Thyroid gland (tissue), 4 donors: Measurements from ENCODE around the gene PRDM4.

Experiments used
- POLR2A ChIP-seq, 2 donors: fragments of 450-650 bp; IDR thresholded peaks; one replicate each; pipeline ENCODE4 v1.6.1; 2017; ENCODE audit warnings: antibody characterized with exemption in 2 of 2, mild to moderate bottlenecking in 2 of 2, moderate library complexity in 1 of 2
- TF ChIP-seq, protein P1 (sequence below), 6 experiments: fragments of 200-600 bp in 3 of 6; fragments of 450-650 bp in 3 of 6; sonication (generic) in 3 of 6; IDR thresholded peaks; one replicate each; pipeline ENCODE4 v1.5.1; 2016 to 2019; ENCODE audit warnings: antibody characterized with exemption in 6 of 6, mild to moderate bottlenecking in 2 of 6, inconsistent platforms in 1 of 6, moderate library complexity in 1 of 6

- TF ChIP-seq, protein P1, sequence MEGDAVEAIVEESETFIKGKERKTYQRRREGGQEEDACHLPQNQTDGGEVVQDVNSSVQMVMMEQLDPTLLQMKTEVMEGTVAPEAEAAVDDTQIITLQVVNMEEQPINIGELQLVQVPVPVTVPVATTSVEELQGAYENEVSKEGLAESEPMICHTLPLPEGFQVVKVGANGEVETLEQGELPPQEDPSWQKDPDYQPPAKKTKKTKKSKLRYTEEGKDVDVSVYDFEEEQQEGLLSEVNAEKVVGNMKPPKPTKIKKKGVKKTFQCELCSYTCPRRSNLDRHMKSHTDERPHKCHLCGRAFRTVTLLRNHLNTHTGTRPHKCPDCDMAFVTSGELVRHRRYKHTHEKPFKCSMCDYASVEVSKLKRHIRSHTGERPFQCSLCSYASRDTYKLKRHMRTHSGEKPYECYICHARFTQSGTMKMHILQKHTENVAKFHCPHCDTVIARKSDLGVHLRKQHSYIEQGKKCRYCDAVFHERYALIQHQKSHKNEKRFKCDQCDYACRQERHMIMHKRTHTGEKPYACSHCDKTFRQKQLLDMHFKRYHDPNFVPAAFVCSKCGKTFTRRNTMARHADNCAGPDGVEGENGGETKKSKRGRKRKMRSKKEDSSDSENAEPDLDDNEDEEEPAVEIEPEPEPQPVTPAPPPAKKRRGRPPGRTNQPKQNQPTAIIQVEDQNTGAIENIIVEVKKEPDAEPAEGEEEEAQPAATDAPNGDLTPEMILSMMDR (IDR thresholded peaks at IDR 0.05) = no peak
- no peak for TF ChIP-seq POLR2A (IDR thresholded peaks at IDR 0.05)
Observed at GRCh38 chr12:107765316-107765715, 4.4 kb upstream of the PRDM4 start.
